ENCODE measurements around the gene ALPK3. TPM values are rescaled to one million over a fixed set of nuclear protein-coding genes. Genes with fewer than 3 reads are reported as not detected.

Gene ALPK3
- total RNA-seq, 1 experiment from 2014 or later: 17.7 TPM

DNA sequence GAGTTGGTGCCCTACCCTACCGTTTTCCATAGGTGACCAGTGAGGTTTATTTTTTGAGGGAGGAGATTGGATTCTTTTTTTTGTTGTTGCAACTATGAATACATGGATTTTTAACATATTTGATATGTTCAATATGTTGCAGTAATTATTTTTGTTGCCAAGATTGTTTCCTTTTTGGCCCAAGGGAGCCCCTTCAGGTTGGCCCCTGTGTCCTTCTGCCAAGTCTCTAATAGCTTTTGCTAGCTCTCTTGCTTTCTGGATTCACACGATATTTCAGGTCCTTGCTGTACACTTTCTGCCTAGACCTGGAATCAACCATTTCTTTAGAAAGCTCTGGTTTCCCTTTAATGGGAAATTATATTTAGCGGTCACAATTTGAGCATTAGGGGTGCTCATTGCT lies 44.6 kb downstream of the ALPK3 start:
- Histone ChIP-seq H2BK120ac (ENCODE audit: low read depth, low read length, poor library complexity, severe bottlenecking) (no peak overlapping the region), H2AK5ac (ENCODE audit: insufficient read length, low read length) (no peak overlapping the region), H4K5ac (ENCODE audit: insufficient read length, low read depth, low read length) (no peak overlapping the region), H2BK15ac (ENCODE audit: low read depth, low read length) (no peak overlapping the region), H3K56ac (ENCODE audit: insufficient read length, low read depth, low read length) (no peak overlapping the region), H3K9me3 (ENCODE audit: control insufficient read depth, low read depth, low read length) (no peaks in the 10 kb centered on the region), H3K27me3 (ENCODE audit: insufficient read depth, low read length) (no peaks in the 10 kb centered on the region), H2BK20ac (ENCODE audit: low read depth, low read length, poor library complexity, severe bottlenecking) (no peak overlapping the region), H3K79me2 (ENCODE audit: insufficient read depth, low read length) (no peaks in the 10 kb centered on the region), H4K91ac (ENCODE audit: insufficient read length, low read depth, low read length) (no peak overlapping the region), H3K18ac (ENCODE audit: insufficient read length, low read depth, low read length) (no peak overlapping the region), H3K4ac (ENCODE audit: low read depth, low read length) (no peak overlapping the region), H3K23ac (ENCODE audit: insufficient read length, low read depth, low read length) (no peak overlapping the region), H2AFZ (ENCODE audit: low read length) (no peak overlapping the region), H3K27ac (ENCODE audit: insufficient read length, low read depth, low read length) (no peak overlapping the region), H4K20me1 (ENCODE audit: control insufficient read depth, insufficient read depth, insufficient read length) (no peaks in the 10 kb centered on the region), H3K4me2 (ENCODE audit: insufficient read depth, insufficient read length, low read length) (no peak overlapping the region), H3K9ac (ENCODE audit: extremely low read depth, insufficient read length, low read length) (no peak overlapping the region), H4K8ac (replicated peaks; ENCODE audit: insufficient read length, low read depth, low read length) (no peak overlapping the region), H3K23me2 (ENCODE audit: insufficient read length, low read depth, low read length, poor library complexity, severe bottlenecking) (no peaks in the 10 kb centered on the region), H3K4me1 (ENCODE audit: insufficient read depth, low read length) (no peaks in the 10 kb centered on the region), H3T11ph (ENCODE audit: low read length) (no peak overlapping the region), H2BK5ac (ENCODE audit: insufficient read length, low read length) (no peak overlapping the region), H2BK12ac (ENCODE audit: insufficient read length, low read depth, low read length) (no peak overlapping the region), H3K14ac (ENCODE audit: insufficient read depth, low read length) (no peak overlapping the region), H3K79me1 (ENCODE audit: insufficient read depth, low read depth, low read length, poor library complexity, severe bottlenecking) (no peaks in the 10 kb centered on the region)
- WGBS (ENCODE audit: extremely low coverage, insufficient read length, low lambda C conversion rate): no CpG with 5 or more reads among the region's 3 CpGs
- Mint-ChIP-seq H3K27me3 (ENCODE audit: low read depth) (no peaks in the 10 kb centered on the region), H3K27ac (no peak overlapping the region), H3K4me1 (no peaks in the 10 kb centered on the region; a peak in 1 of 4 replicates), H3K9me3 (no peaks in the 10 kb centered on the region), H3K4me3 (no peak overlapping the region), H3K36me3 (ENCODE audit: insufficient read depth in 1 of 3, low read depth in 3 of 3) (peaks cover 0 to 31% (median 3%) of the 10 kb centered on the region in 3 experiments; a peak in 4 of 7 replicates)
- TF ChIP-seq CTCF (conservative IDR thresholded peaks at IDR 0.05): no peak
- no peak for DNase-seq

Data from H9 (cell line).